NCI-H1417 treated with DMSO at 0.1 percent for 48 hours (cell line): ENCODE results near the gene KIF18B.
"Not testable (repeated sequence)": the region's sequence is repeated elsewhere in the genome, so short reads cannot be mapped to it uniquely, and the experiment has no call there.

Source experiments
- DNase-seq: peaks from one replicate; lab custom pipeline; 2025; lab: John Stamatoyannopoulos, UW

KIF18B gene

DNA sequence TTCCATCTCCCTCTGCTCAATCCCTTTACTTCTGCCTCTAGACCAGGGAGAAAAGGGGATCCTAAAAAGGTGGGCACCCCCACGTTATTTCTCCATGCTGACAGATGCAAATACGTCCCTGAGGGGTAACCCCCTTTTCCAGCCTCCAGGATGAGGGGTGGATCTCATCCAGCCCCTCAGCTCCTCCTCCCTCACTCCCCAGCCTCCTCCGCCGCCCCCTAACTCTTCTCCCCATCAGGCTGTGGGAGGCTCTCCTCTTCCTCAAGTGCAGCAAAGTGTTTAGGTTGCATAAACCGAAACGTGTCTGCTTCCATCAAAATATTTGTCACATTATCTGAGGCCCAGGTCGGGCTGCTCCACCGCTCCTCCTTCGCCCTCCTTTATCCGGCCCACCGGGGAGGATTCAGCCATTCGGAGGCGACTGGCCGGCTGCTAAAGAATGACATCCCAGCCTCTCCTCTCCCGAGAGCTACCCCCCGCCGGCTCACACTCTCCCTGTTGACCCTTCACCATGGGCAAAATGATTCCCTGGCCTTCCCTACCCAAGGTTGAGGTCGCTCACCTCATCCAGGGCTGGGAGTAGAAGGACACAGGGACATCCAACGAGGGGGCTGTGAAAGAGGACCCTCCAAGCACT is 21.7 kb upstream of the KIF18B start:
- DNase-seq, result no peak

DNA sequence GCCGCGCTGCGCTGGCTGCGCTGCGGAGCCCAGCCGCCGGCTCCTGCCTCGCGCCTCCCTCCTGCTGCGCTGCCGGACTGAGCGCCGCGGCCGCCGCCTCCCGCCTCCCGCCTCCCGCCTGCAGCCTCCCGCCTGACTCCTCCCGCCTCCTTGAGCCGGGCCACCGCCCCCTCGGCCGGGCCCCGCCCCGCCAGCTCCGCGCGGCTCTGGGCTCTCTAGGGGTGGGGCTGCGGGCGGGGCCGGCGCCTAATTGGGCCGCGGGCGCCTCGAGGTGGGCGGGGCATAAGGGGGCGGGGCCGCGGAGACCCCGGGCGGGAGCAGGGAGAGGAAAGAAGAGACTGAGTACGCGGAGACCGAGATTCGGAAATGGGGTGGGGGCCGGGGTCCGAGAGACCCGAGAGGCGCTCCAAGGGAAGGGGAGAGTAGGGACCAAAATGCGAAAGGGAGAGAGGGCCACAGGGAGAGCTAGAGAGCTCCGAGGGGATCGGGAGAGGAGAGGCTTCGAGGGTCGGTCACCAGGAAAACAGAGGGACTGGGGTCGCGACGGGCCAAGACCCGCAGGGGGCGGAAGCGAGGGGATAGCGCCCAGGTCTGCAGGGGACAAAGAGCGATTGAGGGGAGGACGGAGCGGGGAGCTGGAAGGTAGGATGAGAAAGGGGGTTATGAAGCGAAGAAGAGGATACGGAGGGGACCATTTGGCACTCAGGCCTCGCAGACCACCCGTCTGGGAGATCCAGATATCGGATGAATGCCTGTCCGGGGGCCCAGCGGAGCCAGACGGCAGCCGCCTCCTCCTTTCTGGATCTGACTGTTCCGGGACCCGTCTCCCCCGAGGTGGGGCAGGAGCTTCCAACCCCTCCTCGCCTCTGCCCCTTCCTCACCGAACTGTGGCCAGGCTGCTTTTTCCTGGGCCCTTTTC is 20.9 kb upstream of the KIF18B start, which contains the start of gene C1QL1:
TSS of gene C1QL1 (minus strand) at position 79 of the 919 bp plus-strand sequence. CDS start 255 bp downstream, outside the sequence.
- DNase-seq, result no peak

DNA sequence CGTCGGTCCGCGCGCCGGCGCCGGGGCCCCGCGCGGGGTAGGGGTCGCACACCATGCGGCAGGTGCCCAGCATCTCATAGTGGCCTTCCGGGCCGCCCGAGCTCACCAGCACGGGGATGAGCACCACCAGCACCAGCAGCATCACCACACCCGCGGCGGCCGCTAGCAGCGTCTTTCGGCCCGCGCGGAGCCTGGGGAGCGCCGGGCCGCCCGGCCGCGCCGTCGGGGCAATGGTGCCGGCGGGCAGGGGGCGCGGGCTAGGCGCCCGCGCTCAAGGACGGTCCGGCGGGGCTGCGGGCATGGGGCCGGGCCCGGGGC is 20.3 kb upstream of the KIF18B start:
- no peak for DNase-seq

DNA sequence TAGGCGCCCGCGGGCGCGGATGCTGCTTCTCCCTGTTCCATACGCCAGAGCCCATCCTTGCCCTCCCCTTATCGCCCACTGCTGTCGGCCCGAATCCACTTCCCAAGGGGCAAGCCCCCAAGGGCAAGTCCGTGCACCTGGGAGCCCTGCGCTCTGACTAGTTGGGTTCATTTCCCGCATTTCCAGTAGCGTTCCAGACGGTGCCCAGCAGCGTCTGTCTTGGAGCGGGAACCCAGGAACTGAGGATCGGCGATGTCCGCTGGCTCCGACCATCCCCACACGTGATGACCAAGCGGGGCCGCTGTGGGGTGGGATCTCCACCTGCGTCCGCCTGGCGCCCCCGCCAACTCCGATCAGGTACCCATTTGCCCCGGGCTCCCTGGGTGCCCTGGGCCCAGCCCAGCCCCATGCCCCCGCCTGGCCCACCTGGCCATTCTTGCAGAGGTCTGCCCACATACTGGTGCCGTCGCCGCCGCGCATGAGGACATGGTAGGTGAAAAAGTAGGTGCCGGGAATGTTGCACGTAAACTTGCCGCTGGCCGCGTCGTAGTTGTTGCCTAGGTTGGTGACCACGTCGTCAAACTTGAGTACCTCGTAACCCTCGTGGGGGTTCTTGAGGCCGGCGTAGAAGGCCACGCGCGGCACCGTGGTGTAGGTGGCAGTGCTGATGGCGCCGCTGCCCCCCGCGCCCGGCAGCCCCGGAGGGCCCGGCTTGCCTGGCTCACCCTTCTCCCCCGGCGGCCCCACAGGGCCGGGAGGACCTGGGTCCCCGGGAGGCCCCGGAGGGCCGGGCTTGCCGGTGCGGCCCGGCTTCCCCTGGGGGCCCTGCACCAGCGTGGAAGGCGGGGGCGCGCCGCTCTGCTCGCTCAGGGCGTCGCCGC is 19.7 kb upstream of the KIF18B start:
- no peak for DNase-seq

DNA sequence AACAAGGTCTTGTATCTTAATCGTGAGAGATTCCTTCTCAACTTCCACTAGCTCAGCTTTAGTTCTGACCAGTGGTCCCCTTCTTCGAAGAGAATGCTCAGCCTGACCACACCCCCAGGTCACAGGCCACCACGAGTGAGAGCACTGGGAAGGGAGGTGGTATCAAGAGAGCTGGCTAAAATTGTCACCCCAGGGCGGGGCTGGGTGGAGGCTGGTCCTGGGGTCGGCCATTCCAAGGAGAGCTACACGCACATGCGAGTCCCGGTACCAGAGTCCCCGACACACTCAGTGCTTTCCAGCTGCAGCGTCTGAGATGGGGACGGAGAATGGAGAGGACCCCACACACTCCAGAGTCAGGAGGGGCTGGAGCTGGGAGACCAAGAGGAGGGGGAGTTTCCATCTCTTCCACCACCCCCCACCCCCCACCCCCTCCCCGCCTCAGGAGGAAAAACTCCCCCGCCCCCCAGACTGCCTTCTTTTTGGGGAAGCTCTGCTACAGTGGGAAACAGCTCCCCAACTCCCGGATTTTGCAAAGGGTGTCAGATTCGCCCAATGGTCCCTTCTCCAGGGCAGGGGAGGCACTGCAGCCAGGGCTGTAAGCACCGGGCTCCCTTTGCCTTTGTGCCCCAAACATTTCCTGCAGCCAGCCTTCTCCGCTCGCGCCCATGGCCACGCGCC is 18.9 kb upstream of the KIF18B start:
- no peak for DNase-seq

DNA sequence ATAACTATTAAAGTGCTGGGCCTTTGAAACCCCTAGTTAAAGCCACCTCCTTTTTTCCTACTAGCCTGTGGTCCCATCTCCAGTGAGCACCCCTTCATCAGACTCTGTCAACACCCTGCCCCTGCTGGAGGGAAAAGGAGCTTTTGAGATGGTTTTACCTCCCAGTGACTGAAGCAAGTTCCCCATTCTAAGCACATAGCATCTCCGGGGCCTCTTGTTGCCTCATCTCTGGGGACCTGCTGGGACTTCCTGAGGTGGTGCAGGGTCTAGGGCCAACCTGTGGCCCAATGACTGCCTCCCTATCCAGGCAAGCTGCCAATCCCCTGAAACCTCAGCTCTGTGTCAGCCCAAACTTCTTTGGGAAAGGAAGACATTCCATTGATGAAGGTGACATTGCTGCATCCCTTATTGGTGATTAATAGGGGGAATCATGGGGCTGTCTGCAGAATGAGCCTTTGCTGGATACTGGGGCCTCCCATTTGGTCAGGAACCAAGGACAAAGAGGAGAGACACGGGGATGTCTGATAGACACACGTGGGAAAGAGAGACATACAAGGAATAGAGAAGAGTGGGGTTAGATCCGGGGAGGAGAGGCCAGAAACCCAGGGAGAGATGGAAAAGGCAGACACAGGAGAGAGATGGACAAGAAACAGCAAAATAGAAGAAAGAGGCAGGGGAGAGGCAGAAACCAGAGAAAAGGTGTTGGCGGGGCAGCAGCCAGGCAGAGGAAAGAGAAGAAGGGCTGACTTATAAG is 18.1 kb upstream of the KIF18B start:
- DNase-seq, result no peak

DNA sequence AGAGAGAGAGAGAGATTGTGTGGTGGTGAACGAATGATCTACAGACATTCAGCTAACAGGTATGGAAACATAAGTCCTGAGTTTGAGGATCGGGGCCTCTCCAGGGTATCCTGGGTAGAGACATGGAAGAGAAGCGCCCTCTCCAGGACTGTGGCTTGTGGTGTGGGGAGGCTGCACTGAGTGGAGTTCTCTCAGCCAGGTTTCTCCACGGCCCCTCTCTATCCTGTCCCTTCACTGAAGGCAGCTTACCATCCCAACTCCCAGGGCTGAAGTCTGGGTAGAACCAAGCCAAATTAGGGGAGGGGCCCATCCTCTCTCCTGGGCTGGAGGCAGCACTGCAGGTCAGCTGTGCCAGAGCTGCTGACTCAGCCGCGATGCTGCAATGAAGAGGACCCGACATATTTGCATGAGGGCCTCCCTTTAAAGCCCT is 14.4 kb upstream of the KIF18B start:
- DNase-seq, result no peak

DNA sequence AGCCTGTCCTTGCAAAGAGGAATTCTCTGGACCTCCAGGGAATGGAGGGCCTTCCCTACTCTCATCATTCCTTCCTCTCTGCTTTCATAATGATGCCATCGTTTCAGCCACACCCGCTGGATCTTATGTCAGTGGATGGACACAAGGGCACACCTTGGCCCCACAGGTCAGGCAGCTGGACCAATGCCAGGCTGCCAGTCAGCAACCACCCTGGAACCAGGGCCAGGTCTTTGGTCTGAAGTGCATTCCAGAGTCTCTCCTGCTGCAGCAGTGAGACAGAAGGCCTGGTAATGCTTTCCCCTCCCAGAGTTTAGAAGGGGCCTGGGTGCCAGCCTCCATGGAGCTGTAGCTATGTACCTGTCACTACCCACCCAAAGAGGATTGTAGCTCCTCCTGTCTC is 13.1 kb upstream of the KIF18B start:
- DNase-seq, result no peak

DNA sequence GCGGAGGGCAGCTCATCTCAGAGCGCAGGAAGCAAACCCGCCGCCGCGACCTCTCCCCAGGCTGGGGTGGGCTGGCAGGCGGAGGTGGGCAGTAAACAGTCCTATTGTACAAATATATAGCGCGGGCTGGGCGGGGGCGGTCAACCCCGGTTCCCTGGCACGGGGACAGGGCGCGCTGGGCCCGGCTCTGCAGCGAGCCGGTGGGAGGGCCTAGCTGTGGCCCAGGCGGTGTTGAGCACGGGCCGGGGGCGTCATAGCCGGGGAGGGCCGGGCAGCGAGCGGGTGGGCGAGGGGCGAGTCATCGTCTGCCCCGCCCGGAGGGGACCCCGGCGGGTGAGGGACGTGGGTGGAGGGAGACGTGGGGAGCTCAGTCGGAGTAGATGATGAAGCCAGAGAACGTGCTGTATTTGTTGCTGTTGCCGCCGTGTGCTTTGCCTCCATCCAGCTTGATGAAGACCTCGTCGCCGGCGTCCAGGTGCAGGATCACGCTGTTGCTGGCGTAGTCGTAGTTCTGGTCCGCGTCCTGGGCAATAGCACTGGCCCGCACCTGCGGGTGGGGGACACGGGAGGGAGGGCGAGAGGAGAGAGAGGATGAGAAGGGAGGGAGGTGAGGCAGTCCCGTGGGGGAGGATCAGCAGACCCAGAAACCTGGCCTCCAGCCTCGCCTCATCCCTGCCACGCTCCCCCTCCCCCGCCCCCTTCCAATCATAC is 12.4 kb upstream of the KIF18B start:
- DNase-seq, result no peak

DNA sequence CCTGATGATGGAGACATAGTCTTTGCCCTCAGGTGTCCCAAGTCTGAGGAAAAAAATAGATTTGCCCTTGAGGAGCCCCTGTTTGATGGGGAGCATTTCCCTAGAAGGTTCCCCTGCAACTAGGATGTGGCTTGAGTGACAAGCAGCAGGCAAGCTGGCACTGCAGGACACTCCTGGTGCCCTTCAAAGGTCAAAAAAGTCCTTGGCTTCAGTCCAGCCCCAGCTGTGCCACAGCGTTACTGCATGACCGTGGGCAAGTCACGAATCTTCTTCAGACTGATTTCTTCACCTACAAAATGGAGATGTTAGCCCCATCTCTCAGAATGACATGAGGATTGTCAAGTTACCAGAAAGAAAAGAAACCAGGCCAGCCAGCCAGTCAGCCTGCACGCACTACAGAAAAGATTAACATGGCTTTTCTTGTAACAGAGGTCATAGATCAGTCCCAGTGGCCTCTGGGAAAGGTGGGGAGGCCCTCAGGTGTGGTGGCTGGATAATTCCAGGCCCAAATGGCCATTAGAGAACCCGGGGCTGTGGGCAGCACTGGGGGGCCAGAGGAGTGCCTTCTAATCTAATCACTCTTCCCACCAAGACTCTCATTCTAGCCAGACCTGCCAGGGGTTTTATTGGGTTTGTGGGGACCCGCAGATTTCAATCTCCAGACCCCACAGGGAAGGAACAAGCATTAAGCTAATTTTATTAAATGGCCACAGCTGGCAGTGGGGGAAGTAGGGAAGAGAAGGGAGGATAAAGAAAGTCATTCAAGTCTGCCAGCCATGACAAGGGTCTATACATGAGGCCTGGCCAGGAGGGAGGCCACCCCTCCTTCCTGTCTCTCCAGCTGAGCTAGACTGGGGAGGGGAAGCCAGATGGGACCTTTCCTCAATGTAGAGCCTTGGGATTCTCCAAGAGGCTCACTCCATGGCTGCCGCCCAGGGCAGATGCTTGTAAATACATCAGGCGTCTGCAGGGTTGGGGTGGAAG is 9.7 kb upstream of the KIF18B start:
- no peak for DNase-seq

DNA sequence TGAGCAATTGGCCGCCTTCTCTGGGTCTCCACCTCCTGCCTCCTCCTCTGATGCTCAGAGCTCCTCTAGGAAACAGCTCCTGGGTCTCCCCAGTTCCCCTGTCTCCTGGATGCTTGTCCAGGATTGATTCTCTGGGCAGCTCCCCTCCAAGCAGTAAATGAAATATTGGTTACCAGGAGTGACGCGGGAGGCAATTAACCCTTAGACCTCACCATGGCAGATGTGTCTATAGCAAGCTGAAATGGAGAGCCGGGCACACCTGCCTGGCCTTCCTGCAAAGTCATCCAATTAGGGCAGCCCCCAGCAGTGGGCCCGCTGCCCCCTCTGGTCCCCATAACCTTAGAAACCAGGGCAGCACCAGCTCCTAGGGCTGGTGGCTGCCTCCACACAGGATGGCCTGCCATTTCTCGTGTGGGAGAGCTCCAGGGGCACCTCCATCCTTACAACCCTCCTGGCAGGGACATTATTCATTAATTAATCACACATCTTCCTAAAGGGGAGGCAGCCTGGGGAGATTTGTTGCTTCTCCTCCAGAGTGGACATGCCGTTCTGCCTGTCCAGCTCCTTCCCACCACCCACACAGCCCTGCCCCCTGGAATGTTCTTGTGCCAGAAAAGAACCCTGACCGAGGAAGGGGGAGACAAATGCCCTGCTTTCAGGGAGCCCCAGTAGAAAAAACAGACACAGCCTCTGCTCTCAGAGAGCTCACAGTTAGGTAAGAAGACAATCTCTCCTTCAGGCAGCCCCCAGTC is 8.3 kb upstream of the KIF18B start:
- no peak for DNase-seq

DNA sequence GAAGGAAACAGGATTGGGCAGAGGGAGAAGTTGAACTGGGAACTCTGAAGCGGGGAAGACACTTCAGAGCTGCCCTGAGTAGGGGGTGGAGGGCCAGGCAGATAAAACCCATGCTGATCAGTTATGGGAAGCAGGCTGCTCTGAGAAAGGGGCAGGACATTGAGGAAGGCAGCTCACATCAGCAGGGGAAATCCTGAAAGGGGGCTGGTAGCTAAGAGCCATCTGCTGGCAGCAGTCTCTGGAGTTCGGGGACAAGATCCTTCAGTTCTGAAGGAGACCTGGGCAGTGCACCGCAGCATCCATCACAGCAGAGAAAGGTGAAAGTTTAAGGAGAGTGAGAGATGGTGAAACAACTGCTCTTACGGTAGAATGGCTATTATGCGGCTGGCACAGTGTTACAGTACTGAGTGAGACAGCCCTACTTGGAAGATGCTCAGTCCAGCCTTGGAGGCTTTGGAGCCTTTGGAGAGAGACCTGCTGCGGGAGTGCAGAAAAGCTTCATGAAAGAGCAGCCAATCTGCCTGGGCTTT is 5.4 kb upstream of the KIF18B start:
- DNase-seq, result no peak

DNA sequence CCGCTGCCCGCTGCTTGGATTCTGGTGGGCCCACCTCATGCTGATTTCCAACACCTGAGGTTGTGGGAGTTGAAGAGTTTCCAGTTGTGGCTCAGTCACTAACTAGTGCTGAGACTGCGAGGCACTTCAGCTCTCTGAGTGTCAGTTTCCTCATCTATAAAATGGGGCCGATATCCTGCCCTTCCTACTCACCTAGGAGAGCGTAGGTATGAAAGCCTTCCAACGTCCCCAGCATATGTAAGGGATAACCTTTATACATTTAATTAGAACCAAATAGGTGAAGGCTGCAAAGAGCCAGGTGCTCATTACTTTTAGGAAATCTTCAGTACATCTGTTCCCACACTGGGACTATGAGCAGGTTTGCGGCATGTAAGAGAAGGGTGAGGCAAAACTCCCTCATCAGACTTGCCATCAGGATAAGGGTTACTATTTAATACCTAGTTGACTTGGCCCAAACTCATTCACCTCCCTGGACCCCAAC is 782 bp upstream of the KIF18B start:
- no peak for DNase-seq

DNA sequence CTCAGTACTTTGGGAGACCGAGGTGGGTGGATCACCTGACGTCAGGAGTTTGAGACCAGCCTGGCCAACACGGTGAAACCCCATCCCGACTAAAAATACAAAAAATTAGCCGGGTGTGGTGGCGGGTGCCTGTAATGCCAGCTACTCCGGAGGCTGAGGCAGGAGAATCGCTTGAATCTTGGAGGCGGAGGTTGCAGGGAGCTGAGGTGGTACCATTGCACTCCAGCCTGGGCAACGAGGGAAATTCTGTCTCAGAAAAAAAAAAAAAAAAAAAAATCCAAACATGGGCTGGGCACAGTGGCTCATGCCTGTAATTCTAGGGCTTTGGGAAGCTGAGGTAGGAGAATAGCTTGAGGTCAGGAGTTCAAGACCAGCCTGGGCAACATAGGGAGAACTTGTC is 1.9 kb downstream of the KIF18B start:
- not testable (repeated sequence) for DNase-seq

DNA sequence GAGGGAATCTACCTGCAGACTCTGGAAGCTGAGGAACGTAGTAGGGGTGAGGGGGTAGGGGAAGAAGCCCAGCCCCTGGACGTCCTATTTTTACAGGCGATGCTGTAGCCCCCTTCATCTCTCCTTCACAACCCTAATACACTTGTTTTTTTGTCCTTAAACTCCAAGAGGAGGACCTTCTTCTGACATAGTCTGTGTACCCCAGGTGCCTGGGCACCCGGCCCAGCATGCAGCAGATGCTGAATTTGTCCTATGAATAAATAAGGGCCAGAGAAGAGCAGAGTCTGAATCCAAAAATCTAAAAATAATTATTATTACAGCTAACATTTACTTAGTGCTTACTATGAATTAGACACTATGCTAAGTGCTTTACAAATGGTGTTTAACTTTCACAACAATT is 5.1 kb downstream of the KIF18B start:
- no peak for DNase-seq

DNA sequence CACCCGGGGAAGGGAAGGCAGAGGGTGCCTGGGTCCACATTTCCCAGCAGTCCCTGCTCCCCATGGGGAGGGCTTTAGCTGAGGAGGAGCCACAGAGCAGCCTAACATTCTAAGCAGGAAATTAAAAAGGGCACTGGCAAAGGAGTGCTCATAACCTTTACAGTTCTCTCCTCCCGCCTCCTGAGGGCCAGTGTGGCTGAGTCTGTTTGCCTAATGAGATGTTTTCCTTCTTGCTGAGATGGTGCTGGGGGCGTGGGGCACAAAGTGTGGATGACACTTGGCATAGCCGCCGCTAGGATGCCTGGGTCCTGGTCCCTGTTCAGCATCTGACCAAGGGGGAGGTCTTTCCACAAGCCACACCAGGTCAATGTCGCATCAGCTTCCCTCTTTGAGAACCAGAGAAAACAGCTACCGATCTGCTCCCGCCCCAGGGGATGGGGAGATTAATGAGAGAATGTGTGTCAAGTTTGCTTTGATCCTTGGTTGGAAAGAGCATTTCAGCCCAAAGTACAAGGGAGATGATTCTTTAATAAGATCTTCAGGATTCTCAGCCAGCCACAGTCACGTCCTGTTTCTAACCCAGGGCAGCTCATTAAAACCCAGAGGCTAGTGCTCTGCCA is 5.8 kb downstream of the KIF18B start:
- no peak for DNase-seq

DNA sequence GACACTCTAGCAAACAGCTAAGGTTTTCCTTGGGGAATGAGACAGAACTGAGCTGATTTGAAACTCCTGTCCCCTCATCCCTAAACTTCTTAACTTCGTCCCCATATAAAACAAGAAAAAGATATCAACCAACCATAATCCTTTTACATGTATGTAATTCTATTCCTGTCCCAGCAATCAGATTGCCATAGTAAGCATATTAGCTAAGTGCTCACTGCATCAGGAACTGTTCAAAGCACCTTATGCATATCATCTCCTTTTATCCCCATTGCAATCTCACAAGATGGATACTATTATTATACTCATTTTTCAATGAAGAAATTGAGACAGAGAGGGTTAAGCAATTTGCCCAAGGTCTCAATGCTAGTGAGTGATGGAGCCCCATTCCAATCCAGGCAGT is 6.8 kb downstream of the KIF18B start:
- no peak for DNase-seq

DNA sequence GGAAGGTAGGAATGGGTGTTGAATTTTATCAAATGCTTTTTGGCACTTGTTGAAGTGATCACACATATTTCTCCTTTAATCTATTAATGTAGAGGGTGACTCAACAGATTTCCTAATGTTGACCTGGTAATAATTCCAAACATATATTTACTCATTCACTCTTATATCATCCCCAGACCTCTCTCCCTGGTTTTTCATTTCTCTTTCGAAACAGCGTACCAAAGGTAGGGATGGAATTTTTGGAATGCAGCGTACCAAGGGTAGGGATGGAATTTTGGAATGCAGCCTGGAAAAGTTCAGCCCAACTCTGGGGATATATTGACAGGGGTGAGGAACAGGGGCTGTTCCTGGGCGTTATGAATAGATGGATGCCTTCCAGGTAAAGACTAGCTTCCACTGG is 7.3 kb downstream of the KIF18B start:
- DNase-seq, result no peak
